GM19035 (cell line): ENCODE results near the gene DOCK4.
A peak's percentile ranks its signal among the peaks of the same experiment; 100 is the strongest.

Source experiments
- ATAC-seq: cut with Tn5 transposase; IDR thresholded peaks from one replicate; pipeline ENCODE4 v1.9.1; 2021; ENCODE audit not compliant: unreplicated experiment

Gene DOCK4

GRCh38 chr7:111867348-111867931, 338.8 kb downstream of the DOCK4 start:
- ATAC-seq: no peak

- no peak for ATAC-seq
Measured at GRCh38 chr7:111866787-111867186, 339.4 kb downstream of the DOCK4 start.

- ATAC-seq: no peak
Measured at GRCh38 chr7:111865430-111865829, 340.8 kb downstream of the DOCK4 start.

- no peak for ATAC-seq
Measured at GRCh38 chr7:111864291-111864976, 341.8 kb downstream of the DOCK4 start.

- ATAC-seq: no peak
Measured at GRCh38 chr7:111863269-111863668, 342.9 kb downstream of the DOCK4 start.

- ATAC-seq: no peak
Measured at GRCh38 chr7:111860248-111860647, 346.0 kb downstream of the DOCK4 start.

- no peak for ATAC-seq
Measured at GRCh38 chr7:111858331-111858730, 347.9 kb downstream of the DOCK4 start.

- ATAC-seq: no peak
Measured at GRCh38 chr7:111855842-111856227, 350.4 kb downstream of the DOCK4 start.

GRCh38 chr7:111855161-111855841, 350.9 kb downstream of the DOCK4 start:
- peak; percentile 68 for ATAC-seq

- ATAC-seq: no peak
Measured at GRCh38 chr7:111853201-111853990, 352.8 kb downstream of the DOCK4 start.

GRCh38 chr7:111852081-111852480, 354.1 kb downstream of the DOCK4 start:
- ATAC-seq: no peak

- ATAC-seq: no peak
Measured at GRCh38 chr7:111846898-111847297, 359.3 kb downstream of the DOCK4 start.

GRCh38 chr7:111845853-111846252, 360.3 kb downstream of the DOCK4 start:
- ATAC-seq: no peak

- no peak for ATAC-seq
Measured at GRCh38 chr7:111844904-111845671, 361.1 kb downstream of the DOCK4 start.

- no peak for ATAC-seq
Measured at GRCh38 chr7:111842491-111842890, 363.7 kb downstream of the DOCK4 start.

GRCh38 chr7:111841596-111842205, 364.5 kb downstream of the DOCK4 start:
- no peak for ATAC-seq

GRCh38 chr7:111840528-111840927, 365.7 kb downstream of the DOCK4 start:
- no peak for ATAC-seq

GRCh38 chr7:111839261-111839660, 366.9 kb downstream of the DOCK4 start:
- no peak for ATAC-seq

GRCh38 chr7:111836592-111836991, 369.6 kb downstream of the DOCK4 start:
- no peak for ATAC-seq

GRCh38 chr7:111835066-111835465, 371.1 kb downstream of the DOCK4 start:
- no peak for ATAC-seq
